ENCODE measurements around the gene FUT8. TPM values are rescaled to one million over a fixed set of nuclear protein-coding genes. Genes with fewer than 3 reads are reported as not detected.

FUT8 gene
- total and polyA plus RNA-seq, 2 of the 8 experiments (the other 6 are each of a cell fraction or from before 2014, with no cell fraction given), result 10.5 to 25.1 TPM

GRCh38 chr14:65431245-65431644 lies 18.7 kb downstream of the FUT8 start:
- Histone ChIP-seq H3K4me3 (ENCODE audit: extremely low read depth in 1 of 4, insufficient read depth in 2 of 4, low read depth in 3 of 4, low read length in 4 of 4) (no peak overlapping the region), H2BK5ac (ENCODE audit: low read depth, low read length) (no peak overlapping the region), H3K4me2 (ENCODE audit: insufficient read depth in 1 of 2, low read depth in 2 of 2, low read length in 2 of 2) (no peak overlapping the region), H2BK20ac (ENCODE audit: low read length) (no peak overlapping the region), H2BK120ac (replicated peaks; ENCODE audit: low read depth, low read length) (no peak overlapping the region), H4K20me1 (replicated peaks in 1 of 2; ENCODE audit: control insufficient read depth in 1 of 2, insufficient read depth in 2 of 2, low read length in 2 of 2) (no peaks in the 10 kb centered on the region), H2AK5ac (ENCODE audit: low read depth, low read length) (no peak overlapping the region), H3K27ac (ENCODE audit: low read depth, low read length) (no peak overlapping the region), H4K91ac (replicated peaks; ENCODE audit: insufficient read length, low read length) (no peak overlapping the region), H3K79me1 (ENCODE audit: low read depth, low read length) (no peaks in the 10 kb centered on the region), H3K56ac (replicated peaks; ENCODE audit: insufficient read length, low read depth, low read length) (no peak overlapping the region), H3K23ac (ENCODE audit: insufficient read length) (no peak overlapping the region), H3K4me1 (replicated peaks in 1 of 4; ENCODE audit: control insufficient read depth in 3 of 4, insufficient read depth in 4 of 4, low read length in 3 of 4) (peaks cover 0 to 4% (median under 1%) of the 10 kb centered on the region in 4 experiments; a peak in 2 of 7 replicates), H2BK15ac (ENCODE audit: low read length) (no peak overlapping the region), H2AFZ (ENCODE audit: low read length) (no peak overlapping the region), H3K14ac (ENCODE audit: insufficient read length) (no peak overlapping the region), H3K18ac (ENCODE audit: extremely low read depth, low read length) (no peak overlapping the region), H3K4ac (replicated peaks; ENCODE audit: insufficient read length, low read depth, low read length) (no peak overlapping the region), H3K36me3 (ENCODE audit: control insufficient read depth in 2 of 4, insufficient read depth in 4 of 4, low read length in 3 of 4) (peaks cover 0 to 8% (median 2%) of the 10 kb centered on the region in 4 experiments; a peak in 2 of 8 replicates), H3K9ac (replicated peaks in 1 of 4; ENCODE audit: extremely low read depth in 1 of 4, low read depth in 3 of 4, low read length in 3 of 4) (no peak overlapping the region), H3K27me3 (replicated peaks in 1 of 4; ENCODE audit: control insufficient read depth in 3 of 4, extremely low read depth in 1 of 4, insufficient read depth in 3 of 4, low read length in 3 of 4) (no peaks in the 10 kb centered on the region), H3K23me2 (ENCODE audit: low read depth, low read length) (no peaks in the 10 kb centered on the region), H4K5ac (ENCODE audit: insufficient read length, low read depth, low read length) (no peak overlapping the region), H2BK12ac (ENCODE audit: low read depth, low read length) (no peak overlapping the region), H3K79me2 (ENCODE audit: control insufficient read depth in 1 of 2, insufficient read depth in 2 of 2, low read length in 2 of 2) (peaks cover 0 to 26% of the 10 kb centered on the region in 2 experiments; a peak in 1 of 4 replicates), H3K9me3 (ENCODE audit: insufficient read depth in 2 of 2, low read depth in 1 of 2, low read length in 1 of 2) (peaks cover 4 to 11% of the 10 kb centered on the region in 2 experiments), H4K8ac (ENCODE audit: extremely low read depth, insufficient read depth, low read length) (no peak overlapping the region)
- CTCF ChIA-PET (ENCODE audit: partially characterized antibody), result interaction anchor here (0.6 to 1.4 kb wide), 5 partner anchors 16 to 933 kb away, joined by 3 to 4 read pairs (median 4); no protein-coding TSS in a partner anchor
- POLR2A ChIA-PET (ENCODE audit: partially characterized antibody), result no interaction called here
- FAIRE-seq (no peak), DNase-seq (ENCODE audit: low read depth in 1 of 2, low spot score in 2 of 2) (no peak)
- TF ChIP-seq CREB1 (IDR thresholded peaks at IDR 0.05) (no peak), YY1 (IDR thresholded peaks at IDR 0.05; ENCODE audit: low read depth, low read length) (no peak), SIRT6 (IDR thresholded peaks at IDR 0.05; ENCODE audit: low read length) (no peak), CEBPB (IDR thresholded peaks at IDR 0.05; ENCODE audit: low read depth, low read length) (0 out of 2 replicates have a peak, but pooled peaks have one; percentile 15)
- 89% methylated on average over 2 of the region's 7 CpGs; no CpG with 5 or more reads in 1 of the 2 experiments for WGBS, 2 experiments (ENCODE audit: extremely low coverage in 1 of 2, insufficient coverage in 1 of 2, insufficient read length in 1 of 2, insufficient replicate concordance in 2 of 2, low coverage in 1 of 2, low lambda C conversion rate in 2 of 2, missing lambda C conversion rate in 1 of 2)

Measured in H1 (cell line).